ENCODE data around the gene MRPL43.
"Not testable (repeated sequence)": the region's sequence is repeated elsewhere in the genome, so short reads cannot be mapped to it uniquely, and the experiment has no call there.

The MRPL43 gene

GRCh38 chr10:100986952-100987684, at the start of gene MRPL43, which contains the start of gene TWNK:
Gene MRPL43 (minus strand): TSS chr10:100987497. CDS start chr10:100987443, 54 bp downstream.
Gene TWNK (plus strand): TSS chr10:100987543. CDS start chr10:100988211, 668 bp downstream.
- DNase-seq: peak; percentile 88

GRCh38 chr10:101036726-101037125, 49.4 kb upstream of the MRPL43 start:
- no peak for DNase-seq

DNA sequence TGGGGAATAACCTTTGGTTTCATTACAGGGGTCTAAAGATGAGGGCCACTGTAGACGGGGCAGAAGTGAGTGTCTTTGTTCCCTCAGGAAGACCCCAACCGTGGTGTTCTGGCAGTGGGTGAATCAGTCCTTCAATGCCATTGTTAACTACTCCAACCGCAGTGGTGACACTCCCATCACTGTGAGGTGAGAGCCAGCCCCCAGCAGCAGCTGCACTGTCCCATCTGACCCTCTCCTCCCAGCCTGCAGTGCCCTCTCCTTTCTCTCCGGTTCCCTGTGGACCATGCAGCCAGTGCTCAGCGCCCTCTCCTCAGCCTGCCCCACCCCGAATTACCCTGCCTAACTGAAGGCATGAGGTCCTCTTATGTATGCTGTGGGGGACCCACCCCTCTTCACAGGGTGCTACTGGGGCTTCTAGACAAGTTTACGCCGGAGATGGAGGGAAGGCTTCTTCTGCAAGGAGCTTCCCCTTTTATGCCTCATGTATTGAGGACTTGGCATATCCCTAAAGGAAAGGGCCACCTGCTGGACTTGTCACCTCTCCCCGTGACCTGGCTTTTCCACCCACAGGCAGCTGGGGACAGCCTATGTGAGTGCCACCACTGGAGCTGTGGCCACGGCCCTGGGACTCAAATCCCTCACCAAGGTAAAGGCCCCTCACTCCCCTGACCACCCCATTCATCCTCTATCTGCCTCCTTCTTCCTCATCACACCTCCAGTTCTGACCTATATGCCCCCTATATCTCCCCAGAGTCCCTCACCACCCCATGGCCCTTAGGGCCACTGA, 48.8 kb upstream of the MRPL43 start:
- no peak for DNase-seq

GRCh38 chr10:101035314-101035713, 48.0 kb upstream of the MRPL43 start:
- DNase-seq: no peak

GRCh38 chr10:101034404-101034803, 47.1 kb upstream of the MRPL43 start:
- not testable (repeated sequence) for DNase-seq

DNA sequence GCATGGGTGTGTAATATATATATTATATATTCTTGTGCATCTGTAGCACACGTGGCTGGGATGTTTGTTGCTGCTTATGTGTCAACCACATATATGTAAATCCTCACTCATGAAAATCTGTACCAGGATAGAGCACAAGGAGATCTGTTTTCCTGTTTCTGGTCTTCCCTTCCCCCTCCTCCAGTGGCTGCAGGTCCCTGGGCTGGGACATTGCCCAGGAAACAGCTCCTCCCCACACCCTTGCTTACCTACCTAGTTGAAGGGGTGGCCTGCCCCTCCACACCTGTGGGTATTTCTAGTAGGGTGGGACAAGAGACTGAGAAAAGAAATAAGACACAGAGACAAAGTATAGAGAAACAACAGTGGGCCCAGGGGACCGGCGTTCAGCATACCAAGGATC, 46.0 kb upstream of the MRPL43 start:
- no peak for DNase-seq

- peak; percentile 71 for DNase-seq
Observed at GRCh38 chr10:101032637-101033224, 45.4 kb upstream of the MRPL43 start.

DNA sequence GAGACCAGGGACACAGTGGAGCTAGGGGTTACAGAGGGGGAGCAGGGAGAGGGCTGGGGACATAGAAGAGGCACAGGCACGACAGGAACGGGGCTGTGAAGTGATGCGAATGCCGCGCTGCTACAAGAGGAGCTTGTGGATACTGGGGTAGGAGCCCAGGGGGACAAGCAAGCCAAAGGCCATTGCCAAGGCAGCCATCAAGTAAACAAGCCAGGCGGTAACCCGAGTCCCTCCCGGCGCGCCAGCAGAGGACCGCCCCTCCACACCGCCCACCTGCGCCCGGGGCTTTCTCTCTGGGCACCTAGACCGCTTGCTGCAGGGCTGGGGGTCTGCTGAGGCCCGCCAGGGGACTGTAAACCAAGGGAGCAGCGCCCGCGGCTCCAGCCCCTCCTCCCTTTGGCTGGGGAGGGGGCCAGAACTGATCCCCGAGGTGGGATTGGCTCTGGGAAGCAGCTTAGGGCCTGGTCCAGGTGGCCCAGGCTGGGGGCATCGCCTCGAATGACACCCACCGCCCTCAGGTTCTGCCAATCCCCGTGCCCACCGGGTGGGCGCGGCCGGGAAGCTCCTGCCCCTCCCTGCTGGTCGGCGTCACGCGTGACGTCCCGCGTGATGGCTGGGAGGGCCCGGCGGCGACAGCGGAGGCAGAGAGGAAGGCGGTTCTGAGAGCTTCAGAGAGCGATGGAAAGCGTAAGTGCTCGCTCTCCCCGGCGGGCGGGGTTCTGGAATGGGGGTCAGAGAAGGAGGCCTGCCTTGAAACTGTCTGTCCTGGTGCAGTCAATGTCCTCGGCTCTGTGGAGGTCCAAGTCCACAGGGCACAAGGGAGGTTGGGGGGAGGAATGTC, 44.7 kb upstream of the MRPL43 start:
- DNase-seq: peak; percentile 84

GRCh38 chr10:101031128-101031795, 44.0 kb upstream of the MRPL43 start, which contains the start of the genes PDZD7 and SFXN3:
Gene PDZD7 (minus strand): TSS chr10:101031129. CDS start chr10:101030219, 910 bp downstream.
Gene SFXN3 (plus strand): TSS chr10:101031234. CDS start chr10:101034695, 3,461 bp downstream.
- DNase-seq: peak; percentile 97

GRCh38 chr10:101030496-101031127, 43.3 kb upstream of the MRPL43 start:
- no peak for DNase-seq

DNA sequence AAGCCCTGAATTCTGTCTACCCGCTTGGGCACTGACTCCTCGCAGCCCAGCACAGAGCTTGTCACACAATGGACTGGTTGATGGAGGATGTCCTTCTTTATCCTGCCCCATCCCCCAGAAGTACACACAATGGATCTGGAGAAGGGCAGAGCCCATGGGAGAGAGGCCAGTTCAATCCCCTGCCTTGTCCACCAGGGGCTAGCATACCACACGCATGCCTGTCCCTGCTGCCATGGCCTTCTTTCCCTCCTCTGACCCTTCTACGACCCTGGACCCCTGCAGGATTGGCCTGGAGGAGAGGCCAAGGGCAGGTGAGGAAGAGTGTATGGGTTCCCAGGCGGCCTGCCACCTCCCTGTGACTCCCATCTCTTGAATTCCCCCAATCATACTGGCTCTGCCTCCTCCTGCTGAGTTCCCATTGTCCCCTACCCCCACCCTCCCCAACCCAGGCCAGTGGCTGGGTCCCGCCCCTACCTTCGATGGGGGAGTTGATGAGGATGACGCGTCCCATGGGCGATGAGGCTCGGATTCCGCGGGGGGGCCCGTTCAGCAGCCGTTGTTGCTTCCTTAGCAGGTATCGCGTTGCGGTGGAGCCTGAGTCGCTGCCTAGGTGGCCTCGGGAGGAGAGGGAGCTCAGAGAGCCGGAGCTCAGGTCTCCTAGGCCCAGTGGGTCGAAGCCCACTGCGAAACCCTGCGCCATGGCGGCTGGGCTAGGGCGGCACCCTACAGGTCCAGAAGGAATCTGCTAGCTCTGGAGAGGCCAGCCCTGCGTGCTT, 42.4 kb upstream of the MRPL43 start:
- no peak for DNase-seq

DNA sequence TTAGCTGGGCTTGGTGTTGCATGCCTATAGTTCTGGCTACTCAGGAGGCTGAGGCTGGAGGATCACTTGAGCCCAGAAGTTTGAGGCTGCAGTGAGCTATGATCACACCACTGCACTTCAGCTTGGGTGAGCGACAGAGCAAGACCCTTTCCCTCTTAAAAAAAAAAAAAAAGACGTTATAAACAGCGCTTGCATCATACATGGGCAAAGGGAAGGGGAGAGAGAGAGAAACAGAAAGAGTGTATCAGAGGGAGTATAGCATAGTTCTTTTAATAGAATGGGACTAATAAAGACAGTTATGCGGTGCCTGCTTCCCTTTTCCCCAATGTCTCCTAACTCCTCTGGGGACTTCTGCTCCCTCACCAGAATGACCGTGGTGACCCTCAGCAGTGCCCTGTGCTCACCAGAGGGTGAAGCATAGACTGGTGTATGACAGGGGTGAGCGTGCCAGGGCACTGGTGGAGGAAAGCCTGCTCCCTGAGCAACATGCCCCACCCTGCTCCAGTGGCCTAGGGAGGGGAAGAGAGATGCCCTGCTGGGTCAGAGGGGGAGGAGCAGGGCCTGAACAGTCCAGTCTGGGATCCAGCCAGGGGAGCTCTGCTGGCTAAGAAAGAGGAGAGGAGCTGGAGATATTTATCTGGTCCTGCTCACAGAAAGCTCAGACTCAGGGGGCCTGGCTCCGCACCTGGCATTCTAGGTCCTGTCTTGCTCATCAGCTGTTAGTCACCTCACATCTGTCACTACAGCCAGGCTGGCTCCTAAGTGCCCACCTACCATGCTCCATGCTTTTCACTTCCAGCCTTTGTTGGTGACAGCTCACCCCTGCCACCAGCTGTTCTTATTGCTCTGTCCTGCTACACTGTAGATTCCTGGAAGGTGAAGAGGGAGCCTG, 41.4 kb upstream of the MRPL43 start:
- no peak for DNase-seq

DNA sequence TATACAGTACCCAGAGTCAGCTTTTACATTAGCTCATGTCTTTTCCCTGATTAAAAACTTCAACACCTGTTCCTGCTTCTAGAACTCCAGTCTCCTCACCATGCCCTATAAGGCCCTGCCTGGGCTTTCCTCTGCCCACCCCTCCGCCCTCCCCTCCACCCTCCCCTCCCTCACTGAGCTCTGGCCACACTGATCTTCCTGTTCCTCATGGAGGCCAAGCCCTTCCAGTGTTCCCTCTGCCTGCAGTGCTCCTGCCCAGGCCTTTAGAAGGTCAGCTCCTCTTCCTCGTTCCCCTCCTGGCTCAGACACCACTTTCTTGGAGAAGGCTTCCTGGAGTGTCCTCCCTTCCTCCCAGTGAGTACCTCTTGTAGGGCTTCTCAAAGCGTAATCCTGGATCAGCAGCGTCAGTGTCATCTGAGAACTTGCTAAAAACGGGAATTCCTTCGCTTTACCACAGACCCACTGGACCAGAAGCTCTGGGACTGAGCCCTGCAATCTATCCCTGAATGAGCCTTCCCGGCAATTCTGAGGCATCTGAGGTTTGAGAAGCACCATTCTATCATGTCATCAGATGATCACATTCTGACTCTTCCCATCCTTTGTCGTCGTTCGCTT, 39.9 kb upstream of the MRPL43 start:
- no peak for DNase-seq

DNA sequence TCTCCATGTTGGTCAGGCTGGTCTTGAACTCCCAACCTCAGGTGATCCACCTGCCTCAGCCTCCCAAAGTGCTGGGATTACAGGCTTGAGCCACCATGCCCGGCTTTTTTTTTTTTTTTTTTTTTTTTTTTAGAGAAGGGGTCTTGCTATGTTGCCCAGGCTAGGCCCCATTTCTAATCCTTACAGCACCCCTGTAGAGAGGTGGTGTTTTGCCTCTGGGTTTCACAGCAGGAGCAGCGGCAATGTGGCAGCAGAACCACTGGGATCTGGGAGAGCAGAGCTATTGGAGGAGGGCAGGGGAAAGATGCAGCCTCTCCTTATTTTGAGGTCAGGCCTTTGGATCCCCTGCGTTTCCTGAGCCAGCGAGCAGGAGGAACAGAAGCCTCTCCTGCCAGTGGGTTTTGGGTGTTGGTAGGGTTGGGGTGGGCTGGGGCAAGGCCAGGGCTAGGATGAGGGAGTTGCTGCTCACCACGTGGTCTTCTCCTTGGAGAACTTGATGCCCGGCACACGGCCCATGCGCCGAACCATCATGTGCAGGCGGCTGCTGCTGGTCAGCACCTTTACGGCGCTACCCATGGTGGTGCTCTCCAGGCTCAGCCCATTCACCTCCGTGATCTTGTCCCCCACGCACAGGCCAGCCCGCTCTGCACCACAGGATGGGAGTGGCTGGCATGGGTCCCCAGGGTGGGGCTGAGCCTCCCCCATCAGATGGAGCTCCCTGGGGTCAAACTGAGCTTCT, 35.8 kb upstream of the MRPL43 start:
- no peak for DNase-seq

DNA sequence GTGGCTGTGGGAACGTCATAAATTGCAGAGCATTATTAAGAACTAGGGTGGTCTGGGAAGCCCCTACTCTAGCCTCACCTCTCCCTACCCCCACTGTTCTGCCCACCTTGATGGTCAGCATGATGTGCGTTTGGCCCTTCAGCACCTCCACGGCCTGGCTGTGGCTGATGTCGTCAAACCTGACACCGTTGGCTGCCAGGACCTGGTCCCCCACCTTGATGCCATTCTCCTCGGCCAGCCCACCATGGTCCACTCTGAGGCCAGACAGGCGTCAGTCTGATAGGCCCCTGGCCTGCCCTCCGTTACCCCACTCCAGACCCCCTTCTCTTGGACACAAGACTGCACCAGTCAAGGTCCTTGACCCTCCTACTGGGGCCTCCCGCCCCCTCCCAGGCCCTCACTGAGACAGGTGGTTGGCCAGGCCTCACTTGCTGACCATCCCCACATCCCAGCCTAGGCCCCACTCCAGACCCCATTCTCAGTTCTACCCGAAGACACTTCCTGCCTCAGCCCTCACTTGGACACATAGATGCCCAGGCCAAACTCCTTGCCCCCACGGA, 34.5 kb upstream of the MRPL43 start:
- DNase-seq: no peak

DNA sequence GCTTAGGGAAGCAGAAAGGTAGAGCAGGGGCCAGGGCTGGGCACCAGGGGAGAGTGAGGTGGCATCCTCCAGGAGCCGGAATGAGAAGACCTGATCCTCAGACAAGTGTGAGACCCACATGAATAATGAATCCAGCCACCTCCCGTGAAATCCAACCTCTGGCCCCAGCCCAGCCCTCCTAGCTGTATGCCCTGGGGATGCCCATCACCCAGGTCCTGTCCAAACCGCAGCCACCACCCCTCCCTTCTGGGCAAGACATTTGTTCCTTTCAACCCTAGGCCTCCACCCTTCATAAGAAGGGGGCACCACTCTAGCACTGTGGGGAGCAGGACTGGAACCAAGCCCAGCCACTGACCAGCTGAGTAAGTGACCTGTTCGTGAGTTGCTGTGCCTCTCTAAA, 33.9 kb upstream of the MRPL43 start:
- no peak for DNase-seq

DNA sequence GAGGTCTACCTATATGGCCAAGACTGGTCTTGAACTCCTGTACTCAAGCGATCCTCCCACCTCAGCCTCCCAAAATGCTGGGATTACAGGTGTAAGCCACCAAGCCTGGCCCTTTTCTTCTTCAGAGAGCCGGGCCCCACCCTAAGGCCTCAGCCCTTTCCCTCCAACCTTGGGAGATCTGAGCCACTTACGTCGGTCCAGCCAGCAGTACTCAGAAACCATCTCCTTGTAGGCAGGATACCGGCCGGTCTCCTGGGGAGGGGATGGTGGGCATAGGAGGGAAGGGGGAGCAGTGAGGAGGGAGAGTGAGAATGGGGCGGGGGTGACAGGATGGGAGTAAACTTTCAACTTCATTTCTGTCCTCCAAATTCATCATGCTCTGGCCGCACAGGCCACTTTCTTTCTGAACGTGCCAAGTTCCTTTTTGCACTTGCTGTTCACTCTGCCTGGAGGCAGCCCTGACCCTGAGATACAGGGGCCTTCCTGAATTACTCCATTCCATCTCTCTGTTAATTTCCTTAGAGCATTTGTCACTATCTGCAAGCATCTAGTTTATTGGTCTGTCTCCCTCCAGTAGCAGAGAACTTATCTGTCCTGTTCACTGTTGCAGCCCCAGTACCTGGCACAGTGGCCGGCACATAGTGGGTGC, 33.3 kb upstream of the MRPL43 start:
- no peak for DNase-seq

DNA sequence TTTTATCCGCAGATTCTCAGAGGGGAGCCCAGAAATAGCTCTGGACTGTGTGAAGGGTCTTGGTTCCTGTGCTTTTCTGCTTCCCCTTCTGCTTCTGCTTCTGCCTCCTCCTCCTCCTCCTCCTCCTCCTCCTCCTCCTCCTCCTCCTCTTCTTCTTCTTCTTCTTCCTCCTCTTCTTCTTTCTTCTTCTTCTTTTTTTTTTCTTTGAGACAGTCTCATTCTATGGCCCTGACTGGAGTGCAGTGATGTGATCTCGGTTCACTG, 32.1 kb upstream of the MRPL43 start:
- DNase-seq: no peak

Data from CD4-positive, alpha-beta T cell treated with Interleukin-6 for 4 hours (primary cell).